Measurements from ENCODE around the gene ZNF627. TPM values are rescaled to one million over a fixed set of nuclear protein-coding genes. Genes with fewer than 3 reads are reported as not detected.
"Not testable (repeated sequence)": the region's sequence is repeated elsewhere in the genome, so short reads cannot be mapped to it uniquely, and the experiment has no call there.

ZNF627 gene
- total RNA-seq, 1 donor from 2014 or later = 17.0 TPM

GRCh38 chr19:11566164-11566563 is 31.1 kb upstream of the ZNF627 start:
- Mint-ChIP-seq H3K36me3 (ENCODE audit: low read depth) (peaks cover 4% of the 10 kb centered on the region), H3K9me3 (no peaks in the 10 kb centered on the region), H3K4me1 (peaks cover 79% of the 10 kb centered on the region), H3K27me3 (no peaks in the 10 kb centered on the region), H3K4me3 (peak overlapping the region; percentile 73), H3K27ac (peak overlapping the region; percentile 86)
- no peak for DNase-seq
- ChIA-PET POLR2A (interaction anchor here (0.8 to 1.2 kb wide), 4 partner anchors 9 to 248 kb away, joined by 3 to 11 read pairs (median 4); partner anchors contain the start of gene ZNF440), CTCF (no interaction called here)
- TF ChIP-seq CTCF (IDR thresholded peaks at IDR 0.05) = no peak
- ATAC-seq (ENCODE audit: low read depth) = no peak
- intact Hi-C loops (cut with micrococcal nuclease) = no loop called here

- intact Hi-C loops (cut with micrococcal nuclease) = no loop called here
- ChIA-PET CTCF (no interaction called here), POLR2A (interaction anchor here (9.2 kb wide), 1 partner anchor 12 kb away, joined by 314 read pairs; the partner anchor contains the start of gene ACP5)
- Mint-ChIP-seq H3K9me3 (no peaks in the 10 kb centered on the region), H3K4me3 (no peak overlapping the region), H3K27me3 (no peaks in the 10 kb centered on the region), H3K4me1 (peaks cover 68% of the 10 kb centered on the region), H3K27ac (no peak overlapping the region), H3K36me3 (ENCODE audit: low read depth) (peaks cover 7% of the 10 kb centered on the region)
- ATAC-seq (ENCODE audit: low read depth) (no peak), DNase-seq (no peak)
- TF ChIP-seq CTCF (IDR thresholded peaks at IDR 0.05) = no peak
Measured at GRCh38 chr19:11570039-11570462, 27.2 kb upstream of the ZNF627 start.

GRCh38 chr19:11573354-11573753 is 23.9 kb upstream of the ZNF627 start:
- intact Hi-C loops (cut with micrococcal nuclease); H3K27me3 Mint-ChIP-seq; ATAC-seq (ENCODE audit: low read depth); DNase-seq; H3K4me3 Mint-ChIP-seq; H3K9me3 Mint-ChIP-seq: not testable (repeated sequence)
- peaks cover 13% of the 10 kb centered on the region for H3K36me3 Mint-ChIP-seq (ENCODE audit: low read depth)
- H3K4me1 Mint-ChIP-seq = peaks cover 74% of the 10 kb centered on the region
- POLR2A ChIA-PET = interaction anchor here (1.4 to 9.2 kb wide), 2 partner anchors 9 to 15 kb away, joined by 6 to 314 read pairs; partner anchors contain the start of genes ACP5 and ELOF1
- H3K27ac Mint-ChIP-seq = peak overlapping the region; percentile 65
- CTCF ChIA-PET = interaction anchor here (1.0 kb wide), 1 partner anchor 12 kb away, joined by 3 read pairs; no protein-coding TSS in a partner anchor

- H3K27me3 Mint-ChIP-seq; intact Hi-C loops (cut with micrococcal nuclease); H3K9me3 Mint-ChIP-seq; CTCF ChIA-PET; ATAC-seq (ENCODE audit: low read depth); DNase-seq; H3K4me3 Mint-ChIP-seq: not testable (repeated sequence)
- peaks cover 72% of the 10 kb centered on the region for H3K4me1 Mint-ChIP-seq
- POLR2A ChIA-PET = interaction anchor here (0.5 to 9.2 kb wide), 3 partner anchors 9 to 1183 kb away, joined by 3 to 314 read pairs (median 6); partner anchors contain the start of gene ACP5
- peak overlapping the region; percentile 65 for H3K27ac Mint-ChIP-seq
- H3K36me3 Mint-ChIP-seq (ENCODE audit: low read depth) = peaks cover 13% of the 10 kb centered on the region
Measured at GRCh38 chr19:11573763-11574162, 23.5 kb upstream of the ZNF627 start.

GRCh38 chr19:11574689-11575088 is 22.6 kb upstream of the ZNF627 start:
- ATAC-seq (ENCODE audit: low read depth) (peak; percentile 42), DNase-seq (no peak)
- peaks cover 71% of the 10 kb centered on the region for H3K4me1 Mint-ChIP-seq
- no peaks in the 10 kb centered on the region for H3K27me3 Mint-ChIP-seq
- H3K4me3 Mint-ChIP-seq = peak overlapping the region; percentile 28
- peak overlapping the region; percentile 82 for H3K27ac Mint-ChIP-seq
- peaks cover 13% of the 10 kb centered on the region for H3K36me3 Mint-ChIP-seq (ENCODE audit: low read depth)
- intact Hi-C loops (cut with micrococcal nuclease) = no loop called here
- H3K9me3 Mint-ChIP-seq = no peaks in the 10 kb centered on the region
- no peak for TF ChIP-seq CTCF (IDR thresholded peaks at IDR 0.05)
- POLR2A ChIA-PET = interaction anchor here (0.7 to 9.2 kb wide), 6 partner anchors 8 to 16 kb away, joined by 4 to 314 read pairs (median 6); partner anchors contain the start of genes ACP5 and ELOF1
- CTCF ChIA-PET = interaction anchor here (0.8 kb wide), 1 partner anchor 14 kb away, joined by 3 read pairs; no protein-coding TSS in a partner anchor

- intact Hi-C loops (cut with micrococcal nuclease) = no loop called here
- Mint-ChIP-seq H3K9me3 (no peaks in the 10 kb centered on the region), H3K4me1 (peaks cover 76% of the 10 kb centered on the region), H3K27me3 (no peaks in the 10 kb centered on the region), H3K36me3 (ENCODE audit: low read depth) (peaks cover 13% of the 10 kb centered on the region), H3K27ac (peak overlapping the region; percentile 19), H3K4me3 (no peak overlapping the region)
- POLR2A ChIA-PET = interaction anchor here (0.5 to 9.2 kb wide), 7 partner anchors 6 to 1073 kb away, joined by 3 to 314 read pairs (median 3); partner anchors contain the start of genes ACP5 and KEAP1
- ATAC-seq (ENCODE audit: low read depth) = no peak
- TF ChIP-seq CTCF (IDR thresholded peaks at IDR 0.05) = no peak
- CTCF ChIA-PET = no interaction called here
- DNase-seq = no peak
Measured at GRCh38 chr19:11576227-11576626, 21.1 kb upstream of the ZNF627 start.

Measured in activated B cell treated with CpG ODN at 0.5 μM for 24 hours (primary cell).